Measurements from ENCODE around the gene OLIG2.

OLIG2 gene

GRCh38 chr21:32979598-32980268 is 46.0 kb upstream of the OLIG2 start:
- TF ChIP-seq CTCF (conservative IDR thresholded peaks at IDR 0.05; ENCODE audit: low read depth, low read length): no peak
- H3K4me2 ChIP-seq: no peak overlapping the region
- H4K20me1 ChIP-seq (ENCODE audit: insufficient read depth): no peaks in the 10 kb centered on the region
- H3K4me1 ChIP-seq (ENCODE audit: low read depth, poor library complexity, severe bottlenecking): no peaks in the 10 kb centered on the region
- H3K4me3 ChIP-seq (IDR thresholded peaks at IDR 0.05; ENCODE audit: insufficient read depth, low read depth, low read length): no peak overlapping the region
- H3K27me3 ChIP-seq (ENCODE audit: insufficient read depth, low read depth): no peaks in the 10 kb centered on the region
- H3K79me2 ChIP-seq (ENCODE audit: insufficient read depth, low read depth): no peaks in the 10 kb centered on the region
- no peaks in the 10 kb centered on the region for H3K36me3 ChIP-seq (ENCODE audit: insufficient read depth)
- no peak overlapping the region for H2AFZ ChIP-seq (ENCODE audit: low read depth)
- H3K9ac ChIP-seq: no peak overlapping the region
- H3K27ac ChIP-seq: no peak overlapping the region

- Histone ChIP-seq H3K27ac (no peak overlapping the region), H3K36me3 (ENCODE audit: insufficient read depth) (no peaks in the 10 kb centered on the region), H2AFZ (ENCODE audit: low read depth) (no peak overlapping the region), H3K79me2 (ENCODE audit: insufficient read depth, low read depth) (no peaks in the 10 kb centered on the region), H3K4me1 (ENCODE audit: low read depth, poor library complexity, severe bottlenecking) (no peaks in the 10 kb centered on the region), H3K27me3 (ENCODE audit: insufficient read depth, low read depth) (no peaks in the 10 kb centered on the region), H3K9ac (no peak overlapping the region), H4K20me1 (ENCODE audit: insufficient read depth) (no peaks in the 10 kb centered on the region), H3K4me2 (no peak overlapping the region), H3K4me3 (IDR thresholded peaks at IDR 0.05; ENCODE audit: insufficient read depth, low read depth, low read length) (no peak overlapping the region)
- no peak for TF ChIP-seq CTCF (conservative IDR thresholded peaks at IDR 0.05; ENCODE audit: low read depth, low read length)
Observed at GRCh38 chr21:32981096-32981495, 44.6 kb upstream of the OLIG2 start.

- Histone ChIP-seq H3K27ac (no peak overlapping the region), H3K36me3 (ENCODE audit: insufficient read depth) (no peaks in the 10 kb centered on the region), H3K79me2 (ENCODE audit: insufficient read depth, low read depth) (no peaks in the 10 kb centered on the region), H3K4me1 (ENCODE audit: low read depth, poor library complexity, severe bottlenecking) (peaks cover 11% of the 10 kb centered on the region), H3K4me3 (IDR thresholded peaks at IDR 0.05; ENCODE audit: insufficient read depth, low read depth, low read length) (no peak overlapping the region), H3K27me3 (ENCODE audit: insufficient read depth, low read depth) (no peaks in the 10 kb centered on the region), H3K4me2 (no peak overlapping the region), H3K9ac (no peak overlapping the region), H4K20me1 (ENCODE audit: insufficient read depth) (no peaks in the 10 kb centered on the region), H2AFZ (ENCODE audit: low read depth) (no peak overlapping the region)
- no peak for TF ChIP-seq CTCF (conservative IDR thresholded peaks at IDR 0.05; ENCODE audit: low read depth, low read length)
Observed at GRCh38 chr21:32990666-32991065, 35.1 kb upstream of the OLIG2 start.

GRCh38 chr21:32991361-32991760 is 34.4 kb upstream of the OLIG2 start:
- Histone ChIP-seq H3K9ac (no peak overlapping the region), H3K27me3 (ENCODE audit: insufficient read depth, low read depth) (no peaks in the 10 kb centered on the region), H3K79me2 (ENCODE audit: insufficient read depth, low read depth) (no peaks in the 10 kb centered on the region), H2AFZ (ENCODE audit: low read depth) (no peak overlapping the region), H3K4me2 (no peak overlapping the region), H3K36me3 (ENCODE audit: insufficient read depth) (no peaks in the 10 kb centered on the region), H3K4me1 (ENCODE audit: low read depth, poor library complexity, severe bottlenecking) (peaks cover 11% of the 10 kb centered on the region), H3K27ac (no peak overlapping the region), H4K20me1 (ENCODE audit: insufficient read depth) (no peaks in the 10 kb centered on the region), H3K4me3 (IDR thresholded peaks at IDR 0.05; ENCODE audit: insufficient read depth, low read depth, low read length) (no peak overlapping the region)
- TF ChIP-seq CTCF (conservative IDR thresholded peaks at IDR 0.05; ENCODE audit: low read depth, low read length): no peak
